Cardiac muscle cell (in vitro differentiated cells and primary cell): ENCODE data around the gene GTPBP6. TPM values are rescaled to one million over a fixed set of nuclear protein-coding genes. Genes with fewer than 3 reads are reported as not detected.
A peak's percentile ranks its signal among the peaks of the same experiment; 100 is the strongest.

Experiments
- DNase-seq, 2 donors: peaks; one replicate each; pipeline versions ENCODE4 v3.0.0 to v3.0.0-alpha.2; 2010 to 2017; ENCODE audit warnings: low read depth in 1 of 2, low spot score in 1 of 2
- H3K27ac ChIP-seq: fragments of 200-600 bp; sonication (generic); 2 replicates; pipeline ENCODE4 v1.5.1; 2016
- H3K27me3 ChIP-seq: fragments of 200-600 bp; sonication (generic); 2 replicates; pipeline ENCODE4 v1.6.0; 2016; ENCODE audit warnings: control low read depth
- H3K36me3 ChIP-seq: fragments of 200-600 bp; sonication (generic); 2 replicates; pipeline ENCODE4 v1.5.1; 2016; ENCODE audit warnings: control low read depth
- H3K4me1 ChIP-seq: fragments of 200-600 bp; sonication (generic); 2 replicates; pipeline ENCODE4 v1.8.1; 2017; ENCODE audit warnings: low read depth, mild to moderate bottlenecking, mixed run types
- H3K4me3 ChIP-seq: fragments of 200-600 bp; sonication (generic); 2 replicates; pipeline ENCODE4 v1.5.1; 2016; ENCODE audit warnings: mild to moderate bottlenecking
- H3K9me3 ChIP-seq: fragments of 200-600 bp; sonication (generic); 2 replicates; pipeline ENCODE4 v1.5.1; 2017; ENCODE audit warnings: low read depth, mild to moderate bottlenecking, control low read depth
- CTCF ChIP-seq: IDR thresholded peaks from 2 replicates; pipeline ENCODE4 v1.5.1; 2012; ENCODE audit warnings: low read depth, mild to moderate bottlenecking, low read length
- polyA plus RNA-seq: library from polyadenylated mRNA; unstranded; fragments of >200 nt; fragmentation: Nextera tagmentation; extraction: Ambion mirVana; gene quantifications from 2 replicates; pipeline ENCODE4 v1.2.1, GENCODE V29; 2016
- total RNA-seq: library from RNA; depleted of rRNA; stranded (reverse); fragments of >200 nt; gene quantifications from 2 replicates; pipeline ENCODE4 v1.2.3, GENCODE V29; 2016

GTPBP6 gene
- total and polyA plus RNA-seq, 2 experiments from 2014 or later, result 59.2 to 60.9 TPM

DNA sequence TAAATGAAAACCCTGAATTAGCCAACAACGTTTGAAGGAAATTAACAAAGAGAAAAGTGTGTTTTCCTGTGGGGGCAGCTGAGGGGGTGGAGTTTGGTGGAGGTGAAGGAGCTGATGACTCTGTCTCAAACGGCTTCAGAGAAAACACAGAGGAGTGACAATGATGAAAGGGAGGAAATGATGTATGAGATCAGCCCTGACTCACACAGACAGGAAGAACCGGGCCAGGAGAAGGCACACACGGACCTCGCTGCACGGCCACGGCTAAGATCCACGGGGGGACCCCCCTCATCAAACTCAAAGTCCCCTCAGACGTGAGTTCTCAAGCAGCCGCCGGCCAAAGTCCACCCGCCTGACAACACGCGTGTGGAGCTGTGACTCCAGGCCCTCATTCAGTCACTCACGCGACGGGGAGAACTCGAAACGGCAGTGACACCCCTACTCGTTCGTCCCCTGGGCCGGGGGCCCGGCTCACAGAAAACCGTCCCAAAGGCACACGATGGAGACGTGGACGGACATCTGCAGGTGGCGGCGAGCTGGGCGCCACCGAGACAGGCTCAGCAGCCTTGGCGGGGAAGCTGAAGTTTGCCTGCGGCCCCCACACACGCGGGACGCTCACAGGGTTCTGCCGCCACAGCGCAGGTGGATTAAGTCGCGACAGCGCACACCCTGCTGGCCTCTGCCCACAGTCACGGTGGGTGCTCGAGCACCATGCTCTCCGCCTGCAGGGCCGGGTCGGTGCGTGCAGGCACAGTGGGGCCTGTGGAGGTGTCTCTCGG, 39.3 kb upstream of the GTPBP6 start:
- Histone ChIP-seq H3K4me3 (no peak overlapping the region), H3K36me3 (peaks cover 7% of the 10 kb centered on the region), H3K27me3 (no peaks in the 10 kb centered on the region), H3K27ac (no peak overlapping the region), H3K4me1 (no peaks in the 10 kb centered on the region), H3K9me3 (no peaks in the 10 kb centered on the region)
- no peak for TF ChIP-seq CTCF
- DNase-seq, result peak in 1 of 2 donors; percentile 42

DNA sequence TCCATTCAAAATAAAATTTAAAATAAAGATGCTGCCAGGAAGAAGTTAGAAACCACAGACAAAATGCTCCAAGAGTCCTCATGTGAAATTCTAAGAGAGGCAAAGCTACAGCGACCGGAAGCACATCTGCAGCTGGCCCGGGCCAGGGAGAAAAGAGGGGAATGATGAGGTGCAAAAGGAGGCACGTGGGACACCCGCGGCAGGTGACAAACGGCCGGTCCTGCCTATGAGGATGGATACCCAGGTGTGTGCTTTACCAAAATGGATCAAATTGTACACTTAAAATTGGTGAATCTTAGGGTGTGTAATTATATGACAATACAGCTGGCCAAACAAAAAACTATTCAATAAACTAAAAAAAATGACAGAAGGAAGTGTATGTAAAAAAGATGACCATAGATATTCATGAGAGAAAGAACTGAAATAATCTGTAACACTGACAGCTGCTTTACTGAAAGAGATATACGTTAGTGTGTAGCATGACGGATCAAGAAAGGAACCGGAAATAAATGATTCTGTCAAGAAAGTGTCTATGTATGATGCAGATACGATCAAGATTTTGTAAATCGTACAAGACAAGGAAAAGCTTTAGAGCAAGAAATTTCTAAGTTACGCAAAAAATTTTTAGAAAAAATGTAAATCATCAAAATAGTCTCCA, 38.6 kb upstream of the GTPBP6 start:
- no peak overlapping the region for H3K4me3 ChIP-seq
- no peaks in the 10 kb centered on the region for H3K27me3 ChIP-seq
- H3K36me3 ChIP-seq, result peaks cover 9% of the 10 kb centered on the region
- H3K27ac ChIP-seq, result no peak overlapping the region
- no peak for TF ChIP-seq CTCF
- DNase-seq, result no peak
- H3K9me3 ChIP-seq, result no peaks in the 10 kb centered on the region
- no peaks in the 10 kb centered on the region for H3K4me1 ChIP-seq

DNA sequence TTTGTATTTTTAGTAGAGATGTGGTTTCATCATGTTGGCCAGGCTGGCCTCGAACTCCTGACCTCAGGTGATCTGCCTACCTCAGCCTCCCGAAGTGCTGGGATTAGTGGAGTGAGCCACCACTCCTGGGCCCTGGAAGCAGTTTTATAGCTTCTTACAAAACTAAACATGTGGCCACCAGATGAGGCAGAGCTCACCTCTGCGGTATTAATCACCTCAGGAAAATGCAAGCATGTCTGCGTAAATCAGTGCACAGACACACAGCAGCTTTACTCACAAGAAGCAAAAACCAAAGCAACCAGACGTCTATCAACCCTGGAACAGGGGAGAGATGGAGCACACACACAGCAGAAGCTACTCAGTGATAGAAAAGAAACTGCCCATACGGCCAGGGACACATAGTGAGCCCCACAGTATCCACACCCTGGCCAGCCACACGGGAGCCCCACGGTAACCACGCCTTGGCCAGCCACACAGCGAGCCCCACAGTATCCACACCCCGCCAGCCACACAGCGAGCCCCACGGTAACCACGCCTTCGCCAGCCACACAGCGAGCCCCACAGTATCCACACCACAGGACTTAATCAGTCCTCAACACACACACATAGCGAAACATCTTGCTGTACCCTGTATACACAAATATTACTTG, 37.9 kb upstream of the GTPBP6 start:
- Histone ChIP-seq H3K4me3 (no peak overlapping the region), H3K36me3 (peaks cover 9% of the 10 kb centered on the region), H3K27me3 (no peaks in the 10 kb centered on the region), H3K27ac (no peak overlapping the region), H3K4me1 (no peaks in the 10 kb centered on the region), H3K9me3 (no peaks in the 10 kb centered on the region)
- no peak for TF ChIP-seq CTCF
- DNase-seq, result no peak

DNA sequence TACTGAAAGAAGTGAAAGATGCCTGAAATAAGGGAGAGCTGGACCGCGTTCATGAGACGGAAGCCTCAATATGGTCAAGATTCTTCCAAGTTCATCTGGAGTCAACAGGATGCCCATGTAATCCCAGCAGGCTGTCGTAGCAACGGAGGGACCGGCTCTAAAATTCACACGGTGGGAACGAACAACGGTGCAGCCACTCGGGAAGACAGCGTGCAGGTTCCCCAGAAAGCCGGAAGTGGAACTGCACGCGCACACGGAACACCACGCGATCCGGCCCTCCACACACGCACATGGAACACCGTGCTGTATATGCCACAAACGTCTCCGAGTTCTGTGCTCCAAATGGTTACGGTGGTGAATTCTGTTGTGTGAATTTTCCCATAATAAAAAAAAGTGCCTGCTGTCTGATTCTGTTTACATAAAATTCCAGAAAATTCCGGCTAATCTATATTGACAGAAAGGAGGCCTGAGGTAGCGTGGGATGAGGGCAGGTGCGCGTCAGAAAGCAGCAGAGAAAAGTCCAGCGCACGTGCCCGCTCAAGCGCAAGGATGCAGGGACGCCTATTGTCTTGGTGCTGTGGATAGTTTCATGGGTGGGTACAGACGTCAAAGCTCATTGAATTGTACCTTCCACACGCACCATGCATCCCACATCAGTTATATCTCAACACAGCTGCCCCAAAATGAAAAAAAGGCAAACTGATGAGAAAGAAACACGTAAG, 36.9 kb upstream of the GTPBP6 start:
- no peaks in the 10 kb centered on the region for H3K27me3 ChIP-seq
- peak overlapping the region; percentile 3 for H3K27ac ChIP-seq
- peaks cover 9% of the 10 kb centered on the region for H3K36me3 ChIP-seq
- TF ChIP-seq CTCF, result no peak
- H3K4me1 ChIP-seq, result no peaks in the 10 kb centered on the region
- H3K4me3 ChIP-seq, result no peak overlapping the region
- H3K9me3 ChIP-seq, result no peaks in the 10 kb centered on the region
- DNase-seq, result no peak

DNA sequence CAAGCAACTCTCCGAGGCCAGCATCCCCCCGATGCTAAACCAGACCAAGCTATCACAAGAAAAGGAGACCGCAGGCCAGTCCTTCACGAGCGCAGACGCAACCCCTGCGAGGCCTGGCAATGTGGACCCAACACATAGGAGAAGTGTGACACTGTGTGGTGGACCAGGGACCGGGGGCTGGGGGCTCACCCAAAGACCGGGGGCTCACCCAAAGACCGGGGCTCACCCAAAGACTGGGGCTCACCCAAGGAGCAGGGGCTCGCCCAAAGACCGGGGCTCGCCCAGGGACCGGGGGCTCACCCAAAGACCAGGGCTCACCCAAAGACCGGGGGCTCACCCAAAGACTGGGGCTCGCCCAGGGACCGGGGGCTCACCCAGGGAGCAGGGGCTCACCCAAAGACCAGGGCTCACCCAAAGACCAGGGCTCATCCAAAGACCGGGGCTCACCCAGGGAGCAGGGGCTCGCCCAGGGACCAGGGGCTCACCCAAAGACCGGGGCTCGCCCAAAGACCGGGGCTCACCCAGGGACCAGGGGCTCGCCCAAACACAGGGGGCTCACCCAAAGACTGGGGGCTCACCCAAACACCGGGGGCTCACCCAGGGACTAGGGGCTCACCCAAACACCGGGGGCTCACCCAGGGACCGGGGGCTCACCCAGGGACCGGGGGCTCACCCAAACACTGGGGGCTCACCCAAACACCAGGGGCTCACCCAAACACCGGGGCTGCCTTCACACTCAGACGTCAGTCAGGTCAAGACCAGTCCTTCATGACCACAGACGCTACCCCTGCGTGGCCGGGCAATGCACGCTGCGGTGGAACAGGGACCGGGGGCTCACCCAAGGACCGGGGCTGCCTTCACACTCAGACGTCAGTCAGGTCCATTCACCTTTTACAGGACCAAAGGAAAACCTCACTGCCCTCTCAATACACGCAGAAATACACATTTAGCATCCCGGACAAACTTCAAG, 35.3 kb upstream of the GTPBP6 start:
- Histone ChIP-seq H3K4me1 (peaks cover 3% of the 10 kb centered on the region), H3K36me3 (peaks cover 3% of the 10 kb centered on the region), H3K9me3 (no peaks in the 10 kb centered on the region), H3K4me3 (no peak overlapping the region), H3K27me3 (no peaks in the 10 kb centered on the region), H3K27ac (no peak overlapping the region)
- DNase-seq, result no peak
- TF ChIP-seq CTCF, result no peak
